Activated naive CD8-positive, alpha-beta T cell treated with anti-CD3 and anti-CD28 coated beads, Interleukin-2, amount 10 ng/mL, durations not matched to agents 7 days and 5 days (primary cell): ENCODE data around the gene DHRS1. TPM values are rescaled to one million over a fixed set of nuclear protein-coding genes. Genes with fewer than 3 reads are reported as not detected.

ENCODE experiments used
- ATAC-seq: fragments of 150-1000 bp; cut with Tn5 transposase; one replicate; pipeline ENCODE4 v1.10.0; 2021; ENCODE audit warnings: low read depth, moderate library complexity
- POLR2A ChIA-PET: fragments of 350-600 bp; sonication (Branson Sonifier 250); formaldehyde crosslinking; loops from one replicate; lab custom pipeline; 2021; ENCODE audit warnings: antibody characterized with exemption; lab: Charles Lee
- DNase-seq: peaks from one replicate; pipeline ENCODE4 v3.0.0; 2021
- H3K27ac Mint-ChIP-seq: one replicate; pipeline ENCODE4 v1.8.0; 2022; ENCODE audit warnings: mild to moderate bottlenecking, mixed read lengths
- H3K27me3 Mint-ChIP-seq: one replicate; pipeline ENCODE4 v1.8.0; 2022; ENCODE audit warnings: mild to moderate bottlenecking, moderate library complexity, mixed read lengths
- H3K36me3 Mint-ChIP-seq: one replicate; pipeline ENCODE4 v1.8.0; 2021; ENCODE audit warnings: mild to moderate bottlenecking, mixed read lengths
- H3K4me1 Mint-ChIP-seq: one replicate; pipeline ENCODE4 v1.8.0; 2021; ENCODE audit warnings: mixed read lengths
- H3K4me3 Mint-ChIP-seq: one replicate; pipeline ENCODE4 v1.8.0; 2022; ENCODE audit warnings: mild to moderate bottlenecking, moderate library complexity, mixed read lengths
- H3K9me3 Mint-ChIP-seq: one replicate; pipeline ENCODE4 v1.8.0; 2021; ENCODE audit warnings: mixed read lengths
- total RNA-seq, 2 experiments: library from RNA; stranded (reverse); gene quantifications; one replicate each; pipeline ENCODE4 v1.2.3, GENCODE V29; 2021

The DHRS1 gene
- total RNA-seq, 2 experiments from 2014 or later: 36.0 to 41.9 TPM

DNA sequence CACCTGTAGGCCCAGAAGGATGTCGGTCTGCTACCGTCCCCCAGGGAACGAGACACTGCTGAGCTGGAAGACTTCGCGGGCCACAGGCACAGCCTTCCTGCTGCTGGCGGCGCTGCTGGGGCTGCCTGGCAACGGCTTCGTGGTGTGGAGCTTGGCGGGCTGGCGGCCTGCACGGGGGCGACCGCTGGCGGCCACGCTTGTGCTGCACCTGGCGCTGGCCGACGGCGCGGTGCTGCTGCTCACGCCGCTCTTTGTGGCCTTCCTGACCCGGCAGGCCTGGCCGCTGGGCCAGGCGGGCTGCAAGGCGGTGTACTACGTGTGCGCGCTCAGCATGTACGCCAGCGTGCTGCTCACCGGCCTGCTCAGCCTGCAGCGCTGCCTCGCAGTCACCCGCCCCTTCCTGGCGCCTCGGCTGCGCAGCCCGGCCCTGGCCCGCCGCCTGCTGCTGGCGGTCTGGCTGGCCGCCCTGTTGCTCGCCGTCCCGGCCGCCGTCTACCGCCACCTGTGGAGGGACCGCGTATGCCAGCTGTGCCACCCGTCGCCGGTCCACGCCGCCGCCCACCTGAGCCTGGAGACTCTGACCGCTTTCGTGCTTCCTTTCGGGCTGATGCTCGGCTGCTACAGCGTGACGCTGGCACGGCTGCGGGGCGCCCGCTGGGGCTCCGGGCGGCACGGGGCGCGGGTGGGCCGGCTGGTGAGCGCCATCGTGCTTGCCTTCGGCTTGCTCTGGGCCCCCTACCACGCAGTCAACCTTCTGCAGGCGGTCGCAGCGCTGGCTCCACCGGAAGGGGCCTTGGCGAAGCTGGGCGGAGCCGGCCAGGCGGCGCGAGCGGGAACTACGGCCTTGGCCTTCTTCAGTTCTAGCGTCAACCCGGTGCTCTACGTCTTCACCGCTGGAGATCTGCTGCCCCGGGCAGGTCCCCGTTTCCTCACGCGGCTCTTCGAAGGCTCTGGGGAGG lies 11.3 kb upstream of the DHRS1 start, which contains the start of gene LTB4R:
LTB4R (plus strand) TSS at position 857 of the 959 bp plus-strand sequence. CDS start 4,150 bp downstream, outside the sequence.
- DNase-seq (peak; percentile 83), ATAC-seq (peak; percentile 88)
- POLR2A ChIA-PET: interaction anchor here (0.6 to 5.7 kb wide), 16 partner anchors 8 to 276 kb away, joined by 3 to 43 read pairs (median 6); partner anchors contain the start of genes ADCY4, CBLN3, DHRS1 and IRF9
- H3K4me1 Mint-ChIP-seq: peaks cover 66% of the 10 kb centered on the region
- H3K9me3 Mint-ChIP-seq: no peaks in the 10 kb centered on the region
- H3K4me3 Mint-ChIP-seq: peak within 1 kb of the TSS; percentile 84
- no peaks in the 10 kb centered on the region for H3K27me3 Mint-ChIP-seq
- H3K36me3 Mint-ChIP-seq: peaks cover 29% of the 10 kb centered on the region
- H3K27ac Mint-ChIP-seq: peak within 1 kb of the TSS; percentile 84

GRCh38 chr14:24310265-24310645 lies 10.7 kb upstream of the DHRS1 start:
- Mint-ChIP-seq H3K4me3 (peak overlapping the region; percentile 84), H3K27me3 (no peaks in the 10 kb centered on the region), H3K36me3 (peaks cover 26% of the 10 kb centered on the region), H3K27ac (peak overlapping the region; percentile 82), H3K4me1 (peaks cover 62% of the 10 kb centered on the region), H3K9me3 (no peaks in the 10 kb centered on the region)
- DNase-seq: no peak
- ATAC-seq: no peak
- POLR2A ChIA-PET: interaction anchor here (0.7 to 5.7 kb wide), 14 partner anchors 8 to 149 kb away, joined by 3 to 43 read pairs (median 6); partner anchors contain the start of genes ADCY4, CBLN3, DHRS1 and IRF9

GRCh38 chr14:24309538-24310264 lies 10.1 kb upstream of the DHRS1 start, which contains the start of gene LTB4R2:
Gene LTB4R2 (plus strand): TSS chr14:24310140. CDS start chr14:24310665, 525 bp downstream.
- peak within 1 kb of the TSS; percentile 82 for H3K27ac Mint-ChIP-seq
- H3K9me3 Mint-ChIP-seq: no peaks in the 10 kb centered on the region
- no peak for ATAC-seq
- POLR2A ChIA-PET: interaction anchor here (0.6 to 5.7 kb wide), 15 partner anchors 9 to 149 kb away, joined by 3 to 43 read pairs (median 6); partner anchors contain the start of genes ADCY4, CBLN3, DHRS1 and IRF9
- DNase-seq: no peak
- H3K36me3 Mint-ChIP-seq: peaks cover 28% of the 10 kb centered on the region
- H3K27me3 Mint-ChIP-seq: no peaks in the 10 kb centered on the region
- H3K4me1 Mint-ChIP-seq: peaks cover 58% of the 10 kb centered on the region
- peak within 1 kb of the TSS; percentile 84 for H3K4me3 Mint-ChIP-seq

DNA sequence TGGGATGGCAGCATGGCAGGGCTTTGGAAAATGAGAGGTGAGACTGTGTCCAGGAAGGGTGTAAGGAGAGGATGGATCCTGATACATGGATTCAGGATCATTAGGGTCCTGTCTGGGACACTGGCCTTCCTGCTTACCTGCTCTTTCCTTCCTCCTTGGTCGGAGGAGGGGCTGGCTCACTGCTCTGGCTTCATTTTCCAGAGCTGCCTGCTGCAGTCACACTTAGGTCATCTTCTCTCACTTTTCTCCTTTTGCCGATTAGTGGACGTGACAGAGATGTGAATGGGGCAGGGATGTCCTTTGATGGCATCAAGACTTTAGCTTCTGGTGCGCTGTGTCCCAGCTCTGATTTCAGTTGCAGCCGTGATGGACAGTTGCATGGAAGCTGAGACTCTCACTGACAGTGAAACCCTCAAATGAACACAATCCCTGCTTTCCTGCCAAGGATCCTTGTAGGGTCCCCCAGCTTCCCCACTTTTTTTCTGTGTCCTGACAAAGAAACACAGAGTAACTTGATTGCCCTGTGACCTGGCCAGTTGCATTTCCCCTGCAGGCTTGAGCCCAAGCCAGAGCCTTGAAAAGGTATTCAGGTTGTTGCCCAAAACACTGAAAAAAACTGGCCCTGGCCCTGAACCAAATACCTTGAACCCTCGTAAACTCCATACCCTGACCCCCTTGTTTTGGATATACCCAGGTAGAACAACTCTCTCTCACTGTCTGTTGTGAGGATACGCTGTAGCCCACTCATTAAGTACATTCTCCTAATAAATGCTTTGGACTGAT lies 9.0 kb upstream of the DHRS1 start:
- ATAC-seq: no peak
- H3K27ac Mint-ChIP-seq: no peak overlapping the region
- no peak for DNase-seq
- no peaks in the 10 kb centered on the region for H3K27me3 Mint-ChIP-seq
- H3K9me3 Mint-ChIP-seq: no peaks in the 10 kb centered on the region
- peaks cover 47% of the 10 kb centered on the region for H3K4me1 Mint-ChIP-seq
- H3K4me3 Mint-ChIP-seq: no peak overlapping the region
- POLR2A ChIA-PET: interaction anchor here (0.6 to 5.7 kb wide), 10 partner anchors 9 to 147 kb away, joined by 3 to 32 read pairs (median 4); partner anchors contain the start of genes CBLN3, DHRS1, IRF9 and KHNYN
- H3K36me3 Mint-ChIP-seq: peaks cover 29% of the 10 kb centered on the region

- Mint-ChIP-seq H3K27me3 (no peaks in the 10 kb centered on the region), H3K4me1 (peaks cover 39% of the 10 kb centered on the region), H3K4me3 (no peak within 1 kb of the TSS), H3K27ac (peak within 1 kb of the TSS; percentile 65), H3K36me3 (peaks cover 30% of the 10 kb centered on the region), H3K9me3 (no peaks in the 10 kb centered on the region)
- no peak for ATAC-seq
- peak; percentile 53 for DNase-seq
- POLR2A ChIA-PET: interaction anchor here (0.9 to 5.7 kb wide), 9 partner anchors 10 to 146 kb away, joined by 3 to 32 read pairs (median 5); partner anchors contain the start of genes CBLN3, IRF9, KHNYN and MDP1
These were observed 8.2 kb upstream of the DHRS1 start, which contains the start of gene CIDEB for GRCh38 chr14:24307575-24308341. Gene CIDEB (minus strand): TSS chr14:24307977. CDS start chr14:24307858, 119 bp downstream.

- no peak for ATAC-seq
- POLR2A ChIA-PET: interaction anchor here (3.0 to 5.7 kb wide), 2 partner anchors 36 to 65 kb away, joined by 13 to 32 read pairs; partner anchors contain the start of genes RABGGTA and TINF2
- DNase-seq: no peak
- no peak overlapping the region for H3K4me3 Mint-ChIP-seq
- H3K27me3 Mint-ChIP-seq: no peaks in the 10 kb centered on the region
- H3K4me1 Mint-ChIP-seq: peaks cover 33% of the 10 kb centered on the region
- peaks cover 29% of the 10 kb centered on the region for H3K36me3 Mint-ChIP-seq
- H3K9me3 Mint-ChIP-seq: no peaks in the 10 kb centered on the region
- peak overlapping the region; percentile 65 for H3K27ac Mint-ChIP-seq
These were observed 7.6 kb upstream of the DHRS1 start for GRCh38 chr14:24307156-24307574.

DNA sequence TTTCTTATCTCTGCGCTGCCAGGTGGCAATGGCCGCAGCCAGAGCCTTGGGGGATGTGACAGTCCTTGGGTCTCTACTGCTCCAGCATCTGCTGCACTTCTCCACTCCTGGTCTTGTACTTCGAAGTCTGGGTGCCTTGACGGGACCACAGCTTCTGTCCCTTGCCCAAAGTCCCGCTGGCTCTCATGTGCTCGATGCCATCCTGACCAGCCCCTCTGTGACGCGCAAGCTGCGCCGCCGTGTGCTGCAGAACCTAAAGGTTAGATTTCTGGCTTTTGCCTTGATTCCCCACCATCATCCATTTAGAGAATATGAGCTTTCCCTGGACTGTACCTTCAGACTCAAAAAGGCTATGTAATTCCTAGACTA lies 4.4 kb upstream of the DHRS1 start:
- POLR2A ChIA-PET: interaction anchor here (1.6 kb wide), 1 partner anchor 61 kb away, joined by 5 read pairs; the partner anchor contains the start of gene TINF2
- Mint-ChIP-seq H3K4me1 (peaks cover 29% of the 10 kb centered on the region), H3K27ac (no peak overlapping the region), H3K9me3 (no peaks in the 10 kb centered on the region), H3K36me3 (peaks cover 25% of the 10 kb centered on the region), H3K4me3 (no peak overlapping the region), H3K27me3 (no peaks in the 10 kb centered on the region)
- DNase-seq (no peak), ATAC-seq (no peak)

GRCh38 chr14:24300326-24300980 lies 873 bp upstream of the DHRS1 start:
- peaks cover 41% of the 10 kb centered on the region for H3K4me1 Mint-ChIP-seq
- H3K27ac Mint-ChIP-seq: peak overlapping the region; percentile 95
- H3K27me3 Mint-ChIP-seq: no peaks in the 10 kb centered on the region
- DNase-seq (no peak), ATAC-seq (no peak)
- peaks cover 25% of the 10 kb centered on the region for H3K36me3 Mint-ChIP-seq
- peak overlapping the region; percentile 94 for H3K4me3 Mint-ChIP-seq
- H3K9me3 Mint-ChIP-seq: no peaks in the 10 kb centered on the region
- POLR2A ChIA-PET: interaction anchor here (0.7 to 6.6 kb wide), 15 partner anchors 10 to 186 kb away, joined by 3 to 76 read pairs (median 10); partner anchors contain the start of genes CBLN3, CHMP4A, DCAF11 and IRF9

DNA sequence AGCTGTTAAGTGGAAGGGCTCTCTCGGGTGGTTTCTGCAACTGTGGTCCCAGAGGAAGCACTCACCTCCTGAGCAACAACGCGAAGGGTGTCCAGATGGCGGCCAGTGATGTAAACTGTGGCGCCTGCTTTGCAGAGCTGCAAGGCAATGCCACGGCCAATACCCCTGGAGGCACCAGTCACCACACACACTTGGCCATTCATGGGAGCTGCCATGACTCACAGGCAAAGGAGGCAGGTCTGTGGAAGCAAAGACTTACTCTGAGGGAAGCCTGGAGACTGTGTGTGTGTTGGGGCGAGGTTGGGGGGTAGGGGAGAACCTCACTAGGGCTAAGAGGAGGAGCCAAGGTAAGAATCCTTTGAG lies 707 bp downstream of the DHRS1 start:
- Mint-ChIP-seq H3K27me3 (no peaks in the 10 kb centered on the region), H3K9me3 (no peaks in the 10 kb centered on the region), H3K36me3 (peaks cover 21% of the 10 kb centered on the region), H3K27ac (peak overlapping the region; percentile 95), H3K4me3 (peak overlapping the region; percentile 94), H3K4me1 (peaks cover 41% of the 10 kb centered on the region)
- ATAC-seq (peak; percentile 6), DNase-seq (no peak)
- POLR2A ChIA-PET: interaction anchor here (0.6 to 6.6 kb wide), 15 partner anchors 9 to 185 kb away, joined by 3 to 76 read pairs (median 8); partner anchors contain the start of genes CBLN3, DCAF11, IRF9 and KHNYN

- Mint-ChIP-seq H3K9me3 (no peaks in the 10 kb centered on the region), H3K4me1 (peaks cover 41% of the 10 kb centered on the region), H3K27ac (peak overlapping the region; percentile 94), H3K27me3 (no peaks in the 10 kb centered on the region), H3K4me3 (peak overlapping the region; percentile 65), H3K36me3 (peaks cover 24% of the 10 kb centered on the region)
- peak; percentile 12 for ATAC-seq
- POLR2A ChIA-PET: interaction anchor here (1.0 to 6.6 kb wide), 11 partner anchors 11 to 161 kb away, joined by 3 to 76 read pairs (median 7); partner anchors contain the start of genes CHMP4A, CIDEB, LTB4R and LTB4R2
- DNase-seq: no peak
These were observed 2.2 kb downstream of the DHRS1 start for GRCh38 chr14:24297190-24297964.
